Measurements from ENCODE around the gene RAB7A.

Gene RAB7A

DNA sequence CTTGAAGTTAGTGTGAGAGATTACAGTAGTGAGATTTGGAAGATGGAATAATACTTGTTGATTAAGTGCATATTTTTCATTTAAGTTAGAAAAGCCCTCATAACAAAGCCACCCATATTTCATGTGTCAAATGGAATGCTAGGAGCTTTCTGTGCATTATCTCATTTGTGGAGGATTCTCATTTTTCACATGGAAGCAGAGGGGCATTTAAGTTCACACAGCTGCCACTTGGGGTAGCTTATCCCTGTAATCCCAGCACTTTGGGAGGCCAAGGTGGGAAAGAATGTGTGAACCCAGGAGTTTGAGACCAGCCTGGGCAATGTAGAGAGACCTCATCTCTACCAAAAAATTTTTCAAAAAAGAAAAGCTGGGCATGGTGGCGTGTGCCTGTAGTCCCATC, 55.2 kb downstream of the RAB7A start:
- no peaks in the 10 kb centered on the region for H3K27me3 ChIP-seq (ENCODE audit: insufficient read depth, low read length)
- no peaks in the 10 kb centered on the region; the same call in none of the 2 replicates for H3K36me3 ChIP-seq (ENCODE audit: insufficient read depth, low read depth, low read length)
- H3K4me3 ChIP-seq (ENCODE audit: low read length) = no peak overlapping the region
- H3K27ac ChIP-seq (ENCODE audit: low read length) = no peak overlapping the region
- H3K9me3 ChIP-seq (ENCODE audit: insufficient read depth, low read depth, low read length) = no peaks in the 10 kb centered on the region
- no peak overlapping the region for H3K9ac ChIP-seq (ENCODE audit: low read depth, low read length)
- H3K4me1 ChIP-seq (ENCODE audit: insufficient read depth, low read length) = peaks cover 8% of the 10 kb centered on the region; the same call in 1 of the 2 replicates

DNA sequence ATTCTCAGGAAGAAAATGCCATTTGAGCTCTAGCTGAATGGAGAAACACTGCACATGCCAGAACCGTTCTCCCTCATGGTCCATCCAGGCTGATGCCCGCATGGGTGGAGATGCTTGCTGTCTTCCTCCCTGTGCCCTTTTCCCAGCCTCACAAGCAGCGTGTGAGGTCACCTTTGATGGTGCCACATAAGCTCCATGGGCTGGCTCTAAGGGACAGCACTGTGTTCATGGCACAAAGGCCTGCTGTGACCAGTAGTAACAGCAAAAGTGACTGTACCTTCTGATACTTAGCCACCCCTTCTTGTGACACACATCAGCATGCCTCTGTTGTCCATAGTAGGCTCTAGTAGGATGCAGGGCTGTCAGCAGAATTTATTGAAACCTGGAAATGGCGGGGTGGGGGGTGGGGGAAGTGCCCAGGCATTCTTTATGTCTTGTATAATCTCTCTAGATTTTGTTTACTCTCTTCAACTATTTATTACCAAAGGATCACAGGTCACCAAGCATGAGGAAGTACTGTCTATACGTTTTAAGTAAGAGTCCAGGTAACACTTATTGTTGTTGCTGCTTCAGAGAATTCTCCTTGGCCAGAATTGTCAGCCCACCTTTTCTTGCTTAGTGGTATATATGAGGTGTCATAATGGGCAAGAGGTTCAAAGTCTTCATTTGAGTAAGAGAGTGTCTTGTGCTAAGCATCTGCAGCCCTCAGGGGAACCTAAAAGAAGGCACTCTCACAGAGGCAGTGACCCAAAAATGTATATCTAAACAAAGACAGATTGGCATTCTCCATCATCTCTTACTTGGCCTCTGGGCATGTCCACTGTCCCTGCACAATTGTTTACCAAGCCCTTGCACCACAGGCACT, 56.5 kb downstream of the RAB7A start:
- no peaks in the 10 kb centered on the region for H3K9me3 ChIP-seq (ENCODE audit: insufficient read depth, low read depth, low read length)
- H3K4me1 ChIP-seq (ENCODE audit: insufficient read depth, low read length) = peaks cover 12% of the 10 kb centered on the region; the same call in 1 of the 2 replicates
- H3K27ac ChIP-seq (ENCODE audit: low read length) = no peak overlapping the region
- H3K27me3 ChIP-seq (ENCODE audit: insufficient read depth, low read length) = no peaks in the 10 kb centered on the region
- H3K9ac ChIP-seq (ENCODE audit: low read depth, low read length) = no peak overlapping the region
- H3K4me3 ChIP-seq (ENCODE audit: low read length) = no peak overlapping the region
- H3K36me3 ChIP-seq (ENCODE audit: insufficient read depth, low read depth, low read length) = no peaks in the 10 kb centered on the region; the same call in 1 of the 2 replicates

DNA sequence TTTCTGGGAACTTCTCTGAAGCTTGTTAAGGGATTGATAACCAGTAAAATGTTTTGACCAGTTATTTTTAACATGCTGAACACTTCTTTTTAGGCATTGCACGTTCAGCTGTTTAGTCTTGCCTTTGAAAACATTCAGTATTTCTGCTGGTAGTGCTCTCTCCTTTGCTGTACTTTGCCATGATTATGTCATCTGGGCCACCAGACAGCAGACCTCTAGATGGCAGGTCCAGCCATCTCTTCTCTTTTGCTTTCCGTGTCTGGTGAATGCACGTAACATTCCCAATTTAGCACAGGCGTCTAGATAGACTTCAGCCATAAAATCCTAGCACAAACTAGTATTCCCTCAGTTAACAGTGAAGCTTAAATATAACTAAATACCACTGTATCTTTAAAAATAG, 57.8 kb downstream of the RAB7A start:
- no peak overlapping the region for H3K4me3 ChIP-seq (ENCODE audit: low read length)
- H3K9ac ChIP-seq (ENCODE audit: low read depth, low read length) = no peak overlapping the region
- H3K9me3 ChIP-seq (ENCODE audit: insufficient read depth, low read depth, low read length) = no peaks in the 10 kb centered on the region
- peaks cover 21% of the 10 kb centered on the region for H3K4me1 ChIP-seq (ENCODE audit: insufficient read depth, low read length)
- H3K27ac ChIP-seq (ENCODE audit: low read length) = no peak overlapping the region
- H3K27me3 ChIP-seq (ENCODE audit: insufficient read depth, low read length) = no peaks in the 10 kb centered on the region
- H3K36me3 ChIP-seq (ENCODE audit: insufficient read depth, low read depth, low read length) = no peaks in the 10 kb centered on the region; the same call in 1 of the 2 replicates

DNA sequence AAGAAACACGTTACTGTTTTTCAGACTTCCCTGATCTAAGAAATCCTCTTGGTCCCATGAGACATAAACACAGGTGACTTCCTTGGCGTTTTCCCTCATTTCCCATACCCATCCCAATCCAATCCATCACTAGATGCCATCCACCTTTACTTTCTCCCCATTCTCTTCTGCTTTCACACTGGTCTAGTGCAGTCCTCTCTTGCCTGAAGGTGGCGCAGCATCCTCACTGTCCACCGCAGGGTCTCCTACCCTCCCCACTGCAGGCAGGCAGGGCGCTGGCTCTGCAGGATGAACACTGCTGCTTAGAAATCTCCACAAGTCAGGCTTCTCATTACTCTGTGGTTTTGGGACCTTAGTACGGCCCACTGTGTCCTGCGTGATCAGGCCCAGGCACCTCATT, 58.2 kb downstream of the RAB7A start:
- H3K27ac ChIP-seq (ENCODE audit: low read length) = no peak overlapping the region
- no peak overlapping the region; the same call in 1 of the 2 replicates for H3K9ac ChIP-seq (ENCODE audit: low read depth, low read length)
- no peaks in the 10 kb centered on the region for H3K27me3 ChIP-seq (ENCODE audit: insufficient read depth, low read length)
- H3K9me3 ChIP-seq (ENCODE audit: insufficient read depth, low read depth, low read length) = no peaks in the 10 kb centered on the region
- H3K36me3 ChIP-seq (ENCODE audit: insufficient read depth, low read depth, low read length) = no peaks in the 10 kb centered on the region; the same call in 1 of the 2 replicates
- peaks cover 24% of the 10 kb centered on the region for H3K4me1 ChIP-seq (ENCODE audit: insufficient read depth, low read length)
- no peak overlapping the region for H3K4me3 ChIP-seq (ENCODE audit: low read length)

DNA sequence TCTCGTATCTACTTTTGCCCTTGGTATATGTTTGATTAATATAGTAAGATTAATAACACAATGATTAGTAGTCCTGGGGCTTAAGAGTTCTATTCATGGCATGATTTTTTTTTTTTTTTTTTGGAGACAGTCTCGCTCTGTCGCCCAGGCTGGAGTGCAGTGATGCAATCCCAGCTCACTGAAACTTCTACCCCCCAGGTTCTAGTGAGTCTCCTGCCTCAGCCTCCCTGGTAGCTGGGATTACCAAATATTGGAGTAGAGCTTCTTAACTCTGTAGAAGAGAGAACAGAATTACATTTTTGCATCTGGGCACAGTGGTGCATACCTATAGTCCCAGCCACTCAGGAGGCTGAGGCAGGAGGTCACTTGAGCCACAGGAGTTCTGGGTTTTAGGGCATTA, 58.9 kb downstream of the RAB7A start:
- Histone ChIP-seq H3K27ac (ENCODE audit: low read length) (no peak overlapping the region), H3K4me3 (ENCODE audit: low read length) (no peak overlapping the region), H3K36me3 (ENCODE audit: insufficient read depth, low read depth, low read length) (no peaks in the 10 kb centered on the region; the same call in 1 of the 2 replicates), H3K4me1 (ENCODE audit: insufficient read depth, low read length) (peaks cover 20% of the 10 kb centered on the region), H3K9ac (ENCODE audit: low read depth, low read length) (no peak overlapping the region; the same call in 1 of the 2 replicates), H3K9me3 (ENCODE audit: insufficient read depth, low read depth, low read length) (no peaks in the 10 kb centered on the region), H3K27me3 (ENCODE audit: insufficient read depth, low read length) (no peaks in the 10 kb centered on the region)

DNA sequence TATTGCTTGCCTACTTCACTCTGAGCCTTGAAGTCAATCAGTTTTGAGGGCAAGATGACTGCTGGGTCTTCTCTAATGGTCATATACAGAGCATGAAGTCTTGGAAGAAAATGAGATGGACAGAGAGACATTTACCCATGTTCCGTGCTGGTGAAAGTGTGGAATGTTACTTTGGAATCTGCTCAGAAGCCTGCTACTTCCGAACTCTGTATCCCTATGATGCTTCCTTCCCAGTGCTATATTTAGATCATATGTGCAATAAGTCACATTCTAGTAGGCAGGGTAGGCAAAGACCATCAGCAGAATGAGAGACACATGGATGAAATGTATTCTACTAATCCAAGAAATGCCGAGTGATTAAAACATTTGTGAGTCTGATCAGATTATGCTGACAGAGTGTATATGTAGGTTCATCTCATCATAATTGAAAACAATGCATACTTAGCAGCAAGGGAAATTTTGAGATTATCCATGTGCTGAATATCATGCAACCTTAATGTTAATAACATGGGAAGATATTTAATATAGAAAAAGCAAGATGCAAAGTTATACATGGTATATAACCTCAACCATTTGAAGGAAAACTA, 60.5 kb downstream of the RAB7A start:
- no peak overlapping the region for H3K4me3 ChIP-seq (ENCODE audit: low read length)
- no peaks in the 10 kb centered on the region; the same call in 1 of the 2 replicates for H3K36me3 ChIP-seq (ENCODE audit: insufficient read depth, low read depth, low read length)
- H3K27ac ChIP-seq (ENCODE audit: low read length) = no peak overlapping the region
- H3K4me1 ChIP-seq (ENCODE audit: insufficient read depth, low read length) = peaks cover 16% of the 10 kb centered on the region
- no peak overlapping the region for H3K9ac ChIP-seq (ENCODE audit: low read depth, low read length)
- H3K9me3 ChIP-seq (ENCODE audit: insufficient read depth, low read depth, low read length) = no peaks in the 10 kb centered on the region
- H3K27me3 ChIP-seq (ENCODE audit: insufficient read depth, low read length) = no peaks in the 10 kb centered on the region

DNA sequence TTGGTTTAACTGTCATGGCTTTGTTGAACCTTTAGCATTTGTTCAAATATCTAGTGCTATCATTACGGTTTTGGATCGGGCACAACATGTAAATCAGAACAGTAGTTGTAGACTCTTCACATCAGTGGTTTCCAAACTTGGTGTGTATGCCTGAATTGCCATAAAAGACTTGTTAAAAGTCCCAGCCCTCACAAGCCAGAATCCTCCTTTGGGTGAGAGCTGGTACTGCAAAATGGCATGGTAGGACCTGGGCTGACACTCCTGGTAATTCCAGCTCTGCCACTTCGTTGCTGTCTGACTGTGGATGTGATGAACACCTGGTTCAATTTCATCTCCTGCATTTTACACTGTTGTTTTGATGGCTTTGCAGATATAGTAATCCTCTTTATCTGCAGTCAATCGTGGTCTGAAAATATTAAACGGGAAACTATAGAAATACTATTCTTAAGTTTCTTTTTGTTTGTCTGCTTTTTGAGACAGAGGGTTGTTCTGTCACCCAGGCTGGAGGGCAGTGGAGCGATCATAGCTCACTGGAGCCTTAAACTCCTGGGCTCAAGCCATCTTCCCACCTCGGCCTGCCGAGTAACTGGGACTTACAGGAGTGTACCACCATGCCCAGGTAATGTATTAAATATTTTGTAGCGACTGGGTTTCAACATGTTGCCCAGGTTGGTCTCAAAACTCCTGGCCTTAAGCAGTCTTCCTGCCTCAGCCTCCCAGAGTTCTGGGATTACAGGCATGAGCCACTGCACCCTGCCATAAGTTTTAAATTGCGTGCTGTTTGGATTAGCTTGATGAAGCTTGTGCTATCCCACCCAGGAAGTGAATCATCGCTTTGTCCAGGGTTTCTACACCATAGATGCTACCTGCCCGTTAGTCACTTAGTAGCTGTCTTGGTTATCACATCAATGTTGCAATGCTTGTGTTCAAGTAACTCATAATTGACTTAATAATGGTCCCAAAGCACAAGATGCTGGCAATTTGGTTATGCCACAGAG, 61.6 kb downstream of the RAB7A start:
- H3K9ac ChIP-seq (ENCODE audit: low read depth, low read length) = no peak overlapping the region
- no peak overlapping the region for H3K27ac ChIP-seq (ENCODE audit: low read length)
- no peaks in the 10 kb centered on the region for H3K9me3 ChIP-seq (ENCODE audit: insufficient read depth, low read depth, low read length)
- H3K4me1 ChIP-seq (ENCODE audit: insufficient read depth, low read length) = peaks cover 16% of the 10 kb centered on the region
- H3K4me3 ChIP-seq (ENCODE audit: low read length) = no peak overlapping the region
- H3K36me3 ChIP-seq (ENCODE audit: insufficient read depth, low read depth, low read length) = no peaks in the 10 kb centered on the region; the same call in 1 of the 2 replicates
- H3K27me3 ChIP-seq (ENCODE audit: insufficient read depth, low read length) = no peaks in the 10 kb centered on the region

DNA sequence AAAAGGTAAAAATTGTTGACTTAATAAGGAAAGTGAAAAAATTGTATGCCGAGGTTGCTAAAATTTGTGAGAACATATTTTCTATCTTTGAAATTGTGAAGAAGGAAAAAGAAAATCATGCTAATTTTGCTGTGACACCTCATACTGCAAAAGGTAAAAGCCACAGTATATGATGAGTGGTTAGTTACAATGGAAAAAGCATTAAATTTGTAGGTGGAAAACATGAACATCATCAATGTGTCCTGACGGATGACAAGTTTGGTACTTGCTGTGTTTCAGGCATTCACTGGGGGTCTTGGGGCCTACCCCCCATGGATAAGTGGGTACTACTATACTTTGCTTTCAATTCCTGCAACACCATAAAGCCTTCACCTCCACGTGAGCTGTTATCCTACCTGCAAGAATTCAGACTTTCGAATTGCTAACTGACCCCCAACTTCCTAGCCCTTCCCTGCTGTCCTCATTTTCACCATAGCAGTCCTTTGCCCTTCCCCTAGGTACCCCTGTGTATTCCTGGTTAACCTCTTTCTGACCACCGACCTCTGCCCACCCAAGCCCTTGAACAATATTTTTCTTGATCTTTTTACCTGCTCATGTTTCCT, 62.4 kb downstream of the RAB7A start:
- H3K27me3 ChIP-seq (ENCODE audit: insufficient read depth, low read length) = no peaks in the 10 kb centered on the region
- no peak overlapping the region for H3K9ac ChIP-seq (ENCODE audit: low read depth, low read length)
- H3K27ac ChIP-seq (ENCODE audit: low read length) = no peak overlapping the region
- H3K4me3 ChIP-seq (ENCODE audit: low read length) = no peak overlapping the region; the same call in 1 of the 2 replicates
- no peaks in the 10 kb centered on the region; the same call in 1 of the 2 replicates for H3K36me3 ChIP-seq (ENCODE audit: insufficient read depth, low read depth, low read length)
- no peaks in the 10 kb centered on the region for H3K9me3 ChIP-seq (ENCODE audit: insufficient read depth, low read depth, low read length)
- H3K4me1 ChIP-seq (ENCODE audit: insufficient read depth, low read length) = peaks cover 16% of the 10 kb centered on the region

DNA sequence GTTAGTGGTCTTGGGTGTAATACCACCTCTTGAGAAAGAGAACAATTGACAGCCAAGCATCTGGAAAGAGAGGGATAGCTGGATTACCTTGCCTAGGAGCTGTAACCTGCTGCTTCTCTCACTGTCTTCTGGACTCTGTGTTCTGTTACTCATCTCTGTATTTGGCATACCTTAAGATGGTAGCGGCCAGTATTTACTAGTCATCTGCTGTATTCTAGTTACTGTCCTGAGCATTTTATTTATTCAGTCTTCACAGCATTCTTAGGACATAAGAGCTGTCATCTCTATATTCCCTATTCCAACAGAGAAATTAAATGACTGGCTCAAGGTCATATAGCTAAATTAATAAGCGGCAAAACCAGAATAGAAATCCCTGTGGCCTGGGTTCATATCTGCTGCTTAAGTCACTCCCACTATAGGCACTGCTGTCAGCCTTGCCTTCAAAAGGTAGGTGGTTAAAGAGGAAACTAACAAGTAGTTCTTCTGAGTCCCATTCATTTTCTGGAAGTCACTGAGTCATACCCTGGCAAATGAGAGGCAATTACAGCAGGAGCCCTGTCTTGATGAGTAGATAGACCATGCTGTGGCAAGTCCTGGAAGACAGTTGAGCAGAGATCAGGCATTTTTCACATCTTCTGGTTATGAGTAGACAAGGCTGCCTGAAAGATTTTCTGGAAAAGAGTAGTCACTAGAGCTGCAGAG, 68.2 kb downstream of the RAB7A start:
- Histone ChIP-seq H3K27ac (ENCODE audit: low read length) (no peak overlapping the region), H3K36me3 (ENCODE audit: insufficient read depth, low read depth, low read length) (peaks cover 34% of the 10 kb centered on the region), H3K4me1 (ENCODE audit: insufficient read depth, low read length) (no peaks in the 10 kb centered on the region; the same call in 1 of the 2 replicates), H3K9me3 (ENCODE audit: insufficient read depth, low read depth, low read length) (no peaks in the 10 kb centered on the region), H3K9ac (ENCODE audit: low read depth, low read length) (no peak overlapping the region), H3K27me3 (ENCODE audit: insufficient read depth, low read length) (no peaks in the 10 kb centered on the region), H3K4me3 (ENCODE audit: low read length) (no peak overlapping the region)

DNA sequence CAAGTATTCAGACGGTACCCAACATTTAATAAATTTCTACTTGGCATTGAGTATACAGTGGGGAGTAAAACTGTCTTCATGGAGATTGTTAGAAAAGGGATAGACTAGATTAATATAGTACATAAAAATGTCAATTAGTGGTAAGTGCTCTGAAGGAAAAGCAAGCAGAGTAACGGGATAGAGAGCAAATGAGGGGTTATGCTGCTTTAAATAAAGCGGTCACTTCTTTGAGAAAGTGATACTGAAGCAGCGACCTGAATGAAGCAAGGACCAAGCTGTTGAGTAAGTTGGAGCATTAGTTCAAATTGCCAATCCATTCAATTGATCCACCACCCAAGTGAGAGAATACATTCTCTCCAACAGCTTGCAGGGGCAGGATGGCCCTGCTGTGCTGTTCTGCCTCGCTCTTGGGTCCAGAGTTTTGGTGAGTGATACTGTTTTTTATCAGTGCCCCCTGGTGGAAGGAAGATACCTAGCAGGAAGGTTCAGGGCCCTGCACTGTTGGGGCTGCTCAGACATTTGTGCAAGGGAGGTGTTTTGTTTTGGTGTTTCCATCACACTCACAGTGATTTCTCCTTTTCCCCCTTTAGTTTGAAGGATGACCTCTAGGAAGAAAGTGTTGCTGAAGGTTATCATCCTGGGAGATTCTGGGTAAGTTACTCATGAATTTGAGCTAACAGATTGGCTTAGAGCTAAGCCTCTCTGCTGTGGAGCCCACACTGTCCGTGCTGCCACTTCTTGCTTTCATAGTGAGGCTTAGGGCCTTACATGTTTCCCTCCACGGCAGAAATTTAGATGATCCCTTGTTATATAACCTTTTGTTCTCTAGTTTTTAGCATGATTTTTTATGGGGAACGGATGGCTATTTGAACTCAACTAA, 69.0 kb downstream of the RAB7A start:
- Histone ChIP-seq H3K27me3 (ENCODE audit: insufficient read depth, low read length) (no peaks in the 10 kb centered on the region), H3K27ac (ENCODE audit: low read length) (no peak overlapping the region), H3K9me3 (ENCODE audit: insufficient read depth, low read depth, low read length) (no peaks in the 10 kb centered on the region), H3K4me3 (ENCODE audit: low read length) (no peak overlapping the region), H3K4me1 (ENCODE audit: insufficient read depth, low read length) (no peaks in the 10 kb centered on the region; the same call in 1 of the 2 replicates), H3K36me3 (ENCODE audit: insufficient read depth, low read depth, low read length) (peaks cover 42% of the 10 kb centered on the region), H3K9ac (ENCODE audit: low read depth, low read length) (no peak overlapping the region)

All from iPS-20b (cell line).